Measurements from ENCODE around the gene VMA21.
A peak's percentile ranks its signal among the peaks of the same experiment; 100 is the strongest.

Gene VMA21

DNA sequence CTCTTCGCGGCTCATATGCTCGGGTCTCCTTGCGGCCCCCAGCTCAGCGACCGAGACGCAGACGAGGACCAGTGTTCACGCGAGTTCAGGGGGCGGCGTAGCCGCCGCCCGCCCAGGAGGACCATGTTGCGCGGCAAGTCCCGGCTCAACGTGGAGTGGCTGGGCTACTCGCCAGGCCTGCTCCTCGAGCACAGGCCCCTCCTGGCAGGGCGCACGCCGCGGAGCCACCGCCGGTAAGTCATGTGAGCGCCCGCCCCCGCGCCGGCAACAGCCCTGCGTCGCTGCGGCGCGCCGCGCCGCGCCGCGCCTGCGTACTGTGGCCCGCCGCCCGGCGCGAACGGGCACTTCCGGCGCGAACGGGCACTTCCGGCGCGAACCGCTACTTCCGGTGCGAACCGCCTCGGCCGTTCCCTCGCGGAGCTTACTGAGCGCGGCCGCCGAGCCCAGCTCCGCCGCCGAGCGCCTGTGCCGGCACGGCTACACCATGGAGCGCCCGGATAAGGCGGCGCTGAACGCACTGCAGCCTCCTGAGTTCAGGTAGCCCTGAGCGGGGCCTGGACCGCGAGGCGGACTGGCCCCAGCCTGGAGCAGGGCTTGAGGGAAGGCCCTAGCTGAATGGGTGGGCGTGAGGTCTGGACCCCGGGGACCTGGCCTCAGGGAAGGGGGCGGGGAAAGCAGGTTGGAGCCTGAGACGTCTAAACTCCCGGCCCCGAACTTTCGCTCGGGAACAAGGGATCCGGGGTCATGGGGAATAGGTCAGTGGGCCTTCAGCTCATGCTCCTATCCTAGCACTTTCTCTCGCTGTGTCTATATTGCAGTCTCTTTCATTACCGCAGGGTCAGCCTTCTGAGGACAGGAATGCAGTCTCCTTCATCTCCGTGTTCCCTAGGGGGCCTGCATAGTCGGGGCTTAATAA lies at the start of gene VMA21:
TSS of gene VMA21 (plus strand) at position 382 of the 916 bp plus-strand sequence. CDS start at position 485, 103 bp downstream.
- peaks cover 10 to 12% of the 10 kb centered on the region in 2 experiments for H3K4me1 ChIP-seq (ENCODE audit: control insufficient read depth in 1 of 2, insufficient read depth in 1 of 2, low read depth in 1 of 2, low read length in 1 of 2)
- peak within 1 kb of the TSS; percentile 61 to 69 for H3K4me3 ChIP-seq (ENCODE audit: low read depth in 1 of 2, low read length in 1 of 2)
- no peaks in the 10 kb centered on the region for H3K9me3 ChIP-seq
- H3K27ac ChIP-seq = peak within 1 kb of the TSS; percentile 75
- no peaks in the 10 kb centered on the region for H3K27me3 ChIP-seq
- H3K36me3 ChIP-seq = no peaks in the 10 kb centered on the region
- TF ChIP-seq, protein P1, sequence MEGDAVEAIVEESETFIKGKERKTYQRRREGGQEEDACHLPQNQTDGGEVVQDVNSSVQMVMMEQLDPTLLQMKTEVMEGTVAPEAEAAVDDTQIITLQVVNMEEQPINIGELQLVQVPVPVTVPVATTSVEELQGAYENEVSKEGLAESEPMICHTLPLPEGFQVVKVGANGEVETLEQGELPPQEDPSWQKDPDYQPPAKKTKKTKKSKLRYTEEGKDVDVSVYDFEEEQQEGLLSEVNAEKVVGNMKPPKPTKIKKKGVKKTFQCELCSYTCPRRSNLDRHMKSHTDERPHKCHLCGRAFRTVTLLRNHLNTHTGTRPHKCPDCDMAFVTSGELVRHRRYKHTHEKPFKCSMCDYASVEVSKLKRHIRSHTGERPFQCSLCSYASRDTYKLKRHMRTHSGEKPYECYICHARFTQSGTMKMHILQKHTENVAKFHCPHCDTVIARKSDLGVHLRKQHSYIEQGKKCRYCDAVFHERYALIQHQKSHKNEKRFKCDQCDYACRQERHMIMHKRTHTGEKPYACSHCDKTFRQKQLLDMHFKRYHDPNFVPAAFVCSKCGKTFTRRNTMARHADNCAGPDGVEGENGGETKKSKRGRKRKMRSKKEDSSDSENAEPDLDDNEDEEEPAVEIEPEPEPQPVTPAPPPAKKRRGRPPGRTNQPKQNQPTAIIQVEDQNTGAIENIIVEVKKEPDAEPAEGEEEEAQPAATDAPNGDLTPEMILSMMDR (IDR thresholded peaks at IDR 0.05) = no peak

- no peaks in the 10 kb centered on the region for H3K36me3 ChIP-seq
- TF ChIP-seq, protein P1 (IDR thresholded peaks at IDR 0.05) = no peak
Measured at GRCh38 chrX:151359341-151359740, 37.7 kb upstream of the VMA21 start.

DNA sequence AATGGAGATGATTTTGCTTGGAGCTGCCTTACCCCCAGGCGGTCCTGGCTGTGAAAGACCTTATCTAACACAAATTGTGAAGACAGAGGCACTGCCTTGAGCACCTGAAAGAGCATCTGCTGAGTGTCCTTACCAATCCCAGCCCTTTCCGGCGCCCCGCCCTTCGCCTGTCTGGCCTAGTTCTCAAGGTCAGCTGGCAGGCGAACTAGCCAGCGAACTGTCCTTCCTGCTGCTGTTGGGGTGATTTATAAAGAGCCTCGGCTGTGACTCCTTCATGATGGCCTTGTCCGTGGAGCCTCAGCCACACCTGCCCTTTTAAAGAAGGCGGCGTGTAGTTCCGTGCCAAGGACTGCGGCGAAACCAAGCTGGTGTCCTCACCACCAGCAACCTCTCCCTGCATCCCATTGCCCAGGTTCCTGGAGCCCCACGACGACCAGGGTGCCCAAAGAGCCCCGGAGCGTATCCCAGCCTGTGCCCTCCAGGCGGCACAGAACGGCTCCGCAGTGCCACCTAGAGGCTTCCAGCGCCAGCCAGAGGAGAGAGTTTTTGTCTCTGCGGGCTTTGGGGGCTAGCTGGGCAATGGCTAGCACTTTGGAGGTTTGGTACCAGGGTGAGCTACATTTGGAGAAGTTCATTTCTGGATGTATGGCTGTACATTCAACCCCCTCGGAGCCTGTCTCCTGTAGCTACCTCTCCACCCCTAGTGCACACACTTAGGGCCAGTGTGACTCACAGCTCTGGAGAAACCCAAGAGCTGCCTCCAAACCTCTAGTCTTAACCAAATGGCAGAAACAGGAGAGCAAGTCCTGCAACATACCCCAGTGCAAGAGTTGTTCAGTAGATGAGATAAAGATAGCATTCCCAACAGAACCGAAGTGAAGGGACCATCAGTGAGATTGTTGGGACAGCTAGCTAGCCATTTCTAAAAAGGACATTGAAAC lies 36.8 kb upstream of the VMA21 start:
- no peaks in the 10 kb centered on the region for H3K36me3 ChIP-seq
- H3K27me3 ChIP-seq = peaks cover 18% of the 10 kb centered on the region
- H3K4me3 ChIP-seq (ENCODE audit: low read depth in 1 of 2, low read length in 1 of 2) = no peak overlapping the region
- no peaks in the 10 kb centered on the region for H3K9me3 ChIP-seq
- no peaks in the 10 kb centered on the region for H3K4me1 ChIP-seq (ENCODE audit: control insufficient read depth in 1 of 2, insufficient read depth in 1 of 2, low read depth in 1 of 2, low read length in 1 of 2)
- H3K27ac ChIP-seq = no peak overlapping the region
- TF ChIP-seq, protein P1 (IDR thresholded peaks at IDR 0.05) = no peak

More at GRCh38 chrX:151359341-151359740, 37.7 kb upstream of the VMA21 start:
- Histone ChIP-seq H3K27me3 (peaks cover 18% of the 10 kb centered on the region), H3K27ac (no peak overlapping the region), H3K4me1 (ENCODE audit: control insufficient read depth in 1 of 2, insufficient read depth in 1 of 2, low read depth in 1 of 2, low read length in 1 of 2) (no peaks in the 10 kb centered on the region), H3K9me3 (no peaks in the 10 kb centered on the region), H3K4me3 (ENCODE audit: low read depth in 1 of 2, low read length in 1 of 2) (no peak overlapping the region)

DNA sequence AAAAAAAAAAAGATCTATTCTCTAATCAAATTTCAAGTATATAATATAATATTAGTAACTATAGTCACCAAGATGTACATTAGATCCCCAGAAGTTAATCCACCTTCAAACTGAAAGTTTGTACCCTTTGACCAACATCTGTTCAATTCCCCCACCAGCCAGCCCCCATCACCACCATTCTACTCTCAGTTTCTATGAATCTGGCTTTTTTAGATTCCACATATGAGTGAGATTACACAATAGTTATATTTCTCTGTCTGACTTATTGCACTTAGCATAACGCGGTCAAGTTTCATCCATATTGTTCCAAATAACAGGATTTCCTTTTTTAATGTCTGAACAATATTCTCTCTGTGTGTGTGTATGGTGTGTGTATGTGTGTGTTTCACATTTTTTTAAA lies 33.7 kb upstream of the VMA21 start:
- H3K36me3 ChIP-seq = no peaks in the 10 kb centered on the region
- no peak overlapping the region for H3K27ac ChIP-seq
- no peaks in the 10 kb centered on the region for H3K9me3 ChIP-seq
- TF ChIP-seq, protein P1 (IDR thresholded peaks at IDR 0.05) = no peak
- H3K4me3 ChIP-seq (ENCODE audit: low read depth in 1 of 2, low read length in 1 of 2) = no peak overlapping the region
- H3K27me3 ChIP-seq = peaks cover 18% of the 10 kb centered on the region
- no peaks in the 10 kb centered on the region for H3K4me1 ChIP-seq (ENCODE audit: control insufficient read depth in 1 of 2, insufficient read depth in 1 of 2, low read depth in 1 of 2, low read length in 1 of 2)

GRCh38 chrX:151365579-151365978 lies 31.4 kb upstream of the VMA21 start:
- H3K4me1 ChIP-seq (ENCODE audit: control insufficient read depth in 1 of 2, insufficient read depth in 1 of 2, low read depth in 1 of 2, low read length in 1 of 2) = no peaks in the 10 kb centered on the region
- no peak overlapping the region for H3K4me3 ChIP-seq (ENCODE audit: low read depth in 1 of 2, low read length in 1 of 2)
- no peak overlapping the region for H3K27ac ChIP-seq
- TF ChIP-seq, protein P1 (IDR thresholded peaks at IDR 0.05) = no peak
- no peaks in the 10 kb centered on the region for H3K36me3 ChIP-seq
- no peaks in the 10 kb centered on the region for H3K9me3 ChIP-seq
- H3K27me3 ChIP-seq = peaks cover 8% of the 10 kb centered on the region

Measured in neutrophil (primary cell).